Stimulated activated CD4-positive, alpha-beta T cell treated with anti-CD3 and anti-CD28 coated beads, TNF-alpha, amount 100 ng/mL, for 1 hour (primary cell): ENCODE data around the gene SLC4A3.
"Not testable (repeated sequence)": the region's sequence is repeated elsewhere in the genome, so short reads cannot be mapped to it uniquely, and the experiment has no call there.

Experiments used
- DNase-seq, 3 donors: peaks; one replicate each; pipeline ENCODE4 v3.0.0-alpha.2; 2020; ENCODE audit warnings: low read depth in 3 of 3, low spot score in 1 of 3

The SLC4A3 gene

DNA sequence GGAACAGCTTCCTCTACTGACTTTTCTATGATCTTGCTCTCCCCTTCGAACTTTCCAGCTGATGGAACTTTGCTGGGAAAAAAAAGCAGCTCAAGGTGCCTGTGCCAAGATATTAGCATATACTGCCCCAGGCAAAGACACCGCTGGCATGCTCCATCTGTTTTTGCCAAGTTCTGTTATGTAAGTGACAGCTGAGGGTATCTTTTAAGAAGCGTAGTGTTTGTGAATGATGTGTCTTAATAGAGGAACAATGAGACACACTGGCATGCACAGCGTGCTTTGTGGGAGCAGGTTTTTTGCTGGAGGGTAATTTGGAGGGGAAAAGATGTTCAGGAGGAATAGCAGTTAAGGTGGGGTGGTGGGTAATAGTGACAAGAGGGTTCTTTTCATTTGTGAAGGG lies 47.8 kb downstream of the SLC4A3 start:
- no peak for DNase-seq

DNA sequence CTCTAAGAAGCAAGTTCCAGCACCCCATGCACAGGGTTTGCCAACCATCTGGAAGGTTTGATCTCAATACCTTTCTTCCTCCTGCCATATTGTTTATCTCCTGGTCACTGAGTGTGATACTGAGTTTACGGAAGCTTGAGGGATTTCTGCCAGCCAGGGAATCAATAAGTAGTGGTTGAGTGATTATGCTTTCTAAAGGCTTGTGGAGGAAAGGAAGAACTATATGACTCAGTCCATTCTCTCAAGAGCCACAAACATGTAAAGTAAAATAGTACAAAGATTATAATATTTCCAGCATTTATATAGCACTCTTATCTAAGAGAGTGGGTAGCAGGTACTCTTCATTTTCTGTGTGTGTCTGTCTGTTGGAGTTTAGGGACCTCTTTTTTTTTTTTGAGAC lies 49.2 kb downstream of the SLC4A3 start:
- DNase-seq = no peak

- no peak for DNase-seq
Measured at GRCh38 chr2:219679041-219679440, 51.6 kb downstream of the SLC4A3 start.

- no peak for DNase-seq
Measured at GRCh38 chr2:219679571-219679970, 52.1 kb downstream of the SLC4A3 start.

DNA sequence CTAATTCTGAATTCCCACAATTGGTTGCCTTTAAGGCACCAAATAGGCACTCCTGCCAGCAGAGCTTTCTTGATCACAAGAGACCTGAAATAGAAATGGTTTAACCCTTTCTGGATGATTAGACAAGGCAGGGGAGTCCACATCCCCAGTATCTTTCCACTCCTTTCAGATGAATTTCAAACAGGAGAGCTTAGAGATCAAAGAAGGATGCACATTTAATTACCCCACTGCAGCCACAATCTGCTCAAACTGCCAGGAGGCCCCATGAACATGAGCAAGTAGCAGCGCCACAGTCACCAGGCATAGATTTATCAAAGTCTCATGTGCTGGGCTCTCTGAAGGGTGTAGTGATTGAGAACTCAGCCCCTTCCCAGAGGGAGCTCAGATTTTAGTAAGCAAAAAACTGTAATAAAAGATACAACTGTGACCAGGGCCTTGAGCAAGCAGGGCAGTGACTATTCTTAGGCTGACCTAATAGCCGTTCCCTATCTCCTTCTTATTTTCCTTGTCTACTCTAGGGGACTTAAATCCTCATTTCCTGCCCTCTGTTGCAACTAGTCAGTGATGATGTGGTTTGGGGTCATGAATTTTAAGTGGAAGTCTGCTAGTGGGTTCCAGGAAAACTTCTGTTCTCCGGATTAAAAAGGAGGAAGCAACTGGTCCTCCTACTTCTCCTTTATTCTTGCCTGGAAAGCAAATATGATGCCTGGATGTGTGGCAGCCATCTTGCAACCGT lies 53.7 kb downstream of the SLC4A3 start:
- DNase-seq = no peak

- no peak for DNase-seq
Measured at GRCh38 chr2:219681694-219682300, 54.4 kb downstream of the SLC4A3 start.

DNA sequence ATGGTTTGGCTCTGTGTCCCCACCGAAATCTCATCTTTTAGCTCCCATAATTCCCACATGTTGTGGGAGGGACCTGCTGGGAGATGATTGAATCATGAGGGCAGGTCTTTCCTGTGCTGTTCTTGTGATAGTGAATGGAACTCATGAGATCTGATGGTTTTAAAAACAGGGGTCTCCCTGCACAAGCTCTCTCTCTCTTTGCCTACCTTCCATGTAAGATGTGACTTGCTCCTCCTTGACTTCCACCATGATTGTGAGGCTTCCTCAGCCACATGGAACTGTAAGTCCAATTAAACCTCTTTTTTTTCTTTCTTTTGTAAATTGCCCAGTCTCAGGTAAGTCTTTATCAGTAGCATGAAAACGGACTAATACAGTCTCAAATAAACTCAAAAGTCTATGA lies 56.0 kb downstream of the SLC4A3 start:
- not testable (repeated sequence) for DNase-seq

DNA sequence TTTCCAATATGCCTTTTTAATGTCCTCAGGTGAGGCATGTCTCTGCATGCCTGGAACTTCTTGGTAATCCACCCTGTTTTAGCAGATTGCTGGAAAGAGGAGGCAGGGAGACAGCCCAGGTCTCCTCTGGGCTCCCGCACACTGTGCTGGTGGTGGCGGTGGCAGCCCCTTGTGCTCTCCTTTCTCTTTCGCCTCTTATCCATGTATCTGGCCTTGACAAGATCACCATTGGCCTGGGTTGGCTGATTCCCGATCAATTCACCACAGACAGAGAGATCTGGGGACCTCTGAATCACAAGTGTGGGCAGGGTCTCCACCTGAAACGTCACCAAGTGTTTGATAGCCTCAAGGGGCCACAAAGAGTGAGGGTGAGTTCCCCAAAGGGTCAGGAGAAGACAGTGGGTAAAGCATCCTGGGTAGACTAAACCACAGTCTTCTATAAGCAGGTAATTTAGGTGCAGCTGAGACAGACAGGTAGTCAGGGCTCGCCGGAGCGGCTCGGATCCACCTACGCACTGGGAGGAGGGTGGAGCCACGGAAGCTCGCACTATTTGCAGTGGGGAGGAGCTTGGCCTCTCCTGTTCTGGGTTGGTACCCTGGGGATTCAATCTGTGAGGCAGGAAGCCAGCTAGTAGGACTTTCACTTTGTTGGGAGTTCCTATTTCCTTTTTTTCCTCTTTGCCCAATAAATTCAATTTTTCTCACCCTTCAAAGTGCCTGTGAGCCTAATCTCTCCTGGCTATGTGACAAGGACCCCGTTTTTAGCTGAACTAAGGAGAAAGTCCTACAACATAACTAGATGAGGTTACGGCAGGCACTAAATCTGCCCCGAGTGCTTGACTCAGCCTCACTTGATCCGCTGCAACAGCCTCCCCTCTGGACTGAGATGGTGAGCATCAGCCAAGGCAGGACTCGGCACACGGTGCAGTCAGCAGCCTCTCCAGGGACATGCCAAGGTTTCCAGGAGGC lies 57.6 kb downstream of the SLC4A3 start:
- peak in 1 of 3 donors; percentile 19 for DNase-seq

DNA sequence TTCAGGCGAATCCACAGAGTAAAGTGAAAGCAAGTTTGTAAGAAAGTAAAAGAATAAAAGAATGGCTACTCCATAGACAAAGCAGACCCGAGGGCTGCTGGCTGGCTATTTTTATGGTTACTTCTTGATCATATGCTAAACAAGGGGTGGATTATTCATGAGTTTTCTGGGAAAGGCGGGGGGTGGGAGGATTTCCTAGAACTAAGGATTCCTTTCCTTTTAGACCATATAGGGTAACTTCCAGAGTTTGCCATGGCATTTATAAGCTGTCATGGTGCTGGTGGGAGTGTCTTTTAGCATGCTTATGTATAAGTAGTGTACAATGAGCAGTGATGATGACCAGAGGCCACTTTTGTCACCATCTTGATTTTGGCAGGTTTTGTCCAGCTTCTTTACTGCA lies 59.8 kb downstream of the SLC4A3 start:
- no peak for DNase-seq

- DNase-seq = no peak
Measured at GRCh38 chr2:219687882-219688559, 60.6 kb downstream of the SLC4A3 start.

DNA sequence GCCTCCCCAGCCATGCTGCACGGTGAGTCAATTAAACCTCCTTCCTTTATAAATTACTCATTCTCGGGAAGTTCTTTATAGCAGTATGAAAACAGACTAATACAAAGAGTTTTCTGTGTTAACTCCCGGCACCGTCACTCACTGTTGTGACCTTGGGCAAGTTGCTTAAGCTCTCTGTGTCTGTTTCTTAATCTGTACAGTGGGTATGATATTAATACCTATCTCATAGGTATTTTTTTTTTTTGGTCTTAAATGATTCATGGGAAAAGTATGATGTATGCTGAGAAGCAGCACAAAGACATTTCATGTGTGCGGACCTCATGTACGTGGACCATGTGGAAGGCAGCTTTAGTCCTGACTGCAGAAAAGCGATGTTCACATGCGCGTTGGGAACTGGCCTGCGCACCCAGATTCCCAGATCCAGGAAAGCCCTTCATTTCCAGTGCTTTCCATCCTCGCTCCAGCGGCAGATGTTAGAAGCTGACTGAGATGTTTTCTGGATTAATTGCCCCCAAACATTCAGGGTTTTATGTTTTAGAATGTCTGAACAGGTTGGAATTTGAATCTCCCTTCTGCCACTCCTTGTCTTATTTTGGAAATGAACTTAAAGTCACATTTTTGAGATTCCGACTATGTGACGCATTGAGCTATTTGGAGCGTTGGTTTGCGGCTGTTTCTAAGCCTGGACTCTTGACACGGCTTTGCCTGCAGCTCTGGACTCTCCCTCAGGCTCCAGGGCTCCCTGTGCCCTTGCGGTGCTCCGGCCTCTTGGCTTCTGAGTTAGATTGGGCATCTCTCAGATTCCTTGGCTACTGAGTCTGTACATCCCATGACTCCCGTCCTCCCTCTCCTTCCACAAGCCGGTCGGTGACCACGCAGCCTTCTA lies 61.4 kb downstream of the SLC4A3 start:
- no peak for DNase-seq

- no peak for DNase-seq
Measured at GRCh38 chr2:219689676-219690628, 62.5 kb downstream of the SLC4A3 start.

DNA sequence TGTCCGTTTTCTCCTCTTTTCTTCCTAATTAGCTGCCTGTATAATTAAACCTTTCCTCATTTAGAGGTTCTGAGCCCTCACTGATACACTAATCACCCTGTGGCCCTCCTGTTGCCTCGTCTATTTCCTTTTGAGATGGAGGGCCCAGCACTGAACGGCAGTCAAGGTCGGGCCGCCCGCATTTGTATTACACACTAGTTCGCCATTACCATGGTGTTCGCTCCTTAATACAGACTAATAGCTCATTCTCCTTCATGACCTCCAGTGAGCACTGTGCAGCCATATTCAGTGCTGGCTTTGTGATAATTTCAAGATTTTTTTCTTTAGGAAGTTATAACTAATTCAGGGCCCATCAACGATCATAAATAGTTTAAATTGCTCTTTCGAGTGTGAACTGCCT lies 64.1 kb downstream of the SLC4A3 start:
- DNase-seq = no peak
